Lower lobe of right lung (tissue), 2 donors: Measurements from ENCODE around the gene CAMK2A. TPM values are rescaled to one million over a fixed set of nuclear protein-coding genes. Genes with fewer than 3 reads are reported as not detected.

Experiments used
- ATAC-seq, 2 donors: fragments of 200-7000 bp; cut with Tn5 transposase; one replicate each; pipeline ENCODE4 v1.9.1; 2020 to 2022; ENCODE audit warnings: mild to moderate bottlenecking in 2 of 2, moderate library complexity in 2 of 2
- DNase-seq: peaks from one replicate; pipeline ENCODE4 v3.0.0-alpha.2; 2020
- H3K27ac ChIP-seq: fragments of 200-600 bp; one replicate; pipeline ENCODE4 v1.8.0; 2022
- H3K27me3 ChIP-seq: fragments of 200-600 bp; one replicate; pipeline ENCODE4 v1.8.0; 2022; ENCODE audit warnings: low read depth
- H3K36me3 ChIP-seq: fragments of 200-600 bp; one replicate; pipeline ENCODE4 v1.8.0; 2022; ENCODE audit warnings: mild to moderate bottlenecking
- H3K4me1 ChIP-seq: fragments of 200-600 bp; one replicate; pipeline ENCODE4 v1.8.0; 2022
- H3K4me3 ChIP-seq: fragments of 200-600 bp; one replicate; pipeline ENCODE4 v1.8.0; 2022; ENCODE audit warnings: mild to moderate bottlenecking
- H3K9me3 ChIP-seq: fragments of 200-600 bp; one replicate; pipeline ENCODE4 v1.8.0; 2022
- intact Hi-C: fragments of 100-400 bp; cut with DNase I; formaldehyde crosslinking; loops from one replicate; pipeline ENCODE4 v1.11.0; 2022
- total RNA-seq: library from RNA; stranded (reverse); fragmentation: NEBNext Ultra II Directional; extraction: Animal tissue kit (Norgen Biotek cat#: 25700); gene quantifications from one replicate; pipeline ENCODE4 v1.2.1, GENCODE V29; 2021
- TF ChIP-seq, protein P1 (sequence below): fragments of 200-600 bp; IDR thresholded peaks from one replicate; pipeline ENCODE4 v1.8.0; 2022; ENCODE audit warnings: antibody characterized with exemption, mild to moderate bottlenecking
- donor health status: DM: no; HTN: yes; CAD: no; lungs with severe emphysema.

Gene CAMK2A
- total RNA-seq, 1 donor from 2014 or later, result 1.3 TPM

DNA sequence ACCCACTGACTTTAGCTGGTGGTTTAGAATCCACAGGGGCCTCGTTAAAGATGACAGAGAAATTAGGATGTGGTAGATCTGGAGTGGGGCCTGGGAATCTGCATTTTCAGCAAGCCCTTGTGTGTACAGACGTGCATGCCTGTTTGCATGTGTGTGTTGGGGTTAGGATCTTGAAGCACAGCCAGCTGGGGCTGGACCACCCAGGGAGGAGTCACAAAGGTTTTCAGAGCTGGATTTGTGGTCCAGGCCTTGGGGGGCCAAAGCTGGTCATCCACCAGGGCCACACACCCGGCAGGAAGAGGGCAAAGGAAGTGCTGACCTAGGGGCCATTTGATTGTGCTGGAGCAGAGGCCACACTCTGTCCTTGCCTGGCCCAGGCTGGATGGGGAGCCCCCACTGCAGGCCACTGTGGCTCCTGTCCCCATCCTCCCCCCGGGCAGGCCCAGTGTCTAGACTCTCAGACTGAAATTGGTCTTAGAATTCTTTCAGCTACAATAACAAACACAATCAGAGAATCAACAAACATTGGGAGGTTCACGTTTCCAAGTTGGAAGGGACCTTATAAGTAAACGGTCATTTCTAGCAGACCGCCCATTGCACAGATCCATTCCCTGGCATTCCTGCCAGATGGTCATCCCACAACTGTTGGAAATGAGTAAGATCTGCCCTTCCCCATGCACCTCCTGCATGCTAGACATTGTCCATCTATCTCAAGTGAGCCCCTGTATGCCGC is 112.7 kb downstream of the CAMK2A start:
- no peaks in the 10 kb centered on the region for H3K9me3 ChIP-seq
- ATAC-seq (no peak), DNase-seq (no peak)
- peaks cover 12% of the 10 kb centered on the region for H3K4me1 ChIP-seq
- intact Hi-C loops, result no loop called here
- no peak overlapping the region for H3K27ac ChIP-seq
- no peaks in the 10 kb centered on the region for H3K36me3 ChIP-seq
- H3K4me3 ChIP-seq, result no peak overlapping the region
- TF ChIP-seq, protein P1, sequence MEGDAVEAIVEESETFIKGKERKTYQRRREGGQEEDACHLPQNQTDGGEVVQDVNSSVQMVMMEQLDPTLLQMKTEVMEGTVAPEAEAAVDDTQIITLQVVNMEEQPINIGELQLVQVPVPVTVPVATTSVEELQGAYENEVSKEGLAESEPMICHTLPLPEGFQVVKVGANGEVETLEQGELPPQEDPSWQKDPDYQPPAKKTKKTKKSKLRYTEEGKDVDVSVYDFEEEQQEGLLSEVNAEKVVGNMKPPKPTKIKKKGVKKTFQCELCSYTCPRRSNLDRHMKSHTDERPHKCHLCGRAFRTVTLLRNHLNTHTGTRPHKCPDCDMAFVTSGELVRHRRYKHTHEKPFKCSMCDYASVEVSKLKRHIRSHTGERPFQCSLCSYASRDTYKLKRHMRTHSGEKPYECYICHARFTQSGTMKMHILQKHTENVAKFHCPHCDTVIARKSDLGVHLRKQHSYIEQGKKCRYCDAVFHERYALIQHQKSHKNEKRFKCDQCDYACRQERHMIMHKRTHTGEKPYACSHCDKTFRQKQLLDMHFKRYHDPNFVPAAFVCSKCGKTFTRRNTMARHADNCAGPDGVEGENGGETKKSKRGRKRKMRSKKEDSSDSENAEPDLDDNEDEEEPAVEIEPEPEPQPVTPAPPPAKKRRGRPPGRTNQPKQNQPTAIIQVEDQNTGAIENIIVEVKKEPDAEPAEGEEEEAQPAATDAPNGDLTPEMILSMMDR, result no peak
- H3K27me3 ChIP-seq, result no peaks in the 10 kb centered on the region

DNA sequence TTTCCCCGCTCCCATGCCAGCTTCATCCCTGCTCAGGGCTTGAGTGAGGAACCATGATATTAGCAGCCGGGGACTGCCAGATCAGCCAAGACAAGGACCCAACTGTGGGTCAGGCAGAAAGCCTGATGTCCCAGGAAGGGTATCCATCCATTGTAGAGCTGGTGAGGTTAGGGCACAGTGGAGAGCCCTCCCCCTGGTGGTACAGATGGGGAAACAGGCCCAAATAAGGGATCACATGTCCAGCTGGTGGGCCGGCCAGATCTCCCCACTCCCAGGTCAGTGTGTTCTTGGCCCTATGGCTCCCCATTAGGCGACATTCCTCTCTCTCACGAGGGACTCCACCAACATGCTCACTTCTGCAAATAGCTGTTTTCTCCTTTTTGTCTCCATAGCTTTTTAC is 114.0 kb downstream of the CAMK2A start:
- intact Hi-C loops, result no loop called here
- no peak for DNase-seq
- Histone ChIP-seq H3K4me3 (no peak overlapping the region), H3K4me1 (peaks cover 2% of the 10 kb centered on the region), H3K9me3 (no peaks in the 10 kb centered on the region), H3K27ac (no peak overlapping the region), H3K27me3 (no peaks in the 10 kb centered on the region), H3K36me3 (no peaks in the 10 kb centered on the region)
- TF ChIP-seq, protein P1, result peak; percentile 27
- ATAC-seq, result no peak

DNA sequence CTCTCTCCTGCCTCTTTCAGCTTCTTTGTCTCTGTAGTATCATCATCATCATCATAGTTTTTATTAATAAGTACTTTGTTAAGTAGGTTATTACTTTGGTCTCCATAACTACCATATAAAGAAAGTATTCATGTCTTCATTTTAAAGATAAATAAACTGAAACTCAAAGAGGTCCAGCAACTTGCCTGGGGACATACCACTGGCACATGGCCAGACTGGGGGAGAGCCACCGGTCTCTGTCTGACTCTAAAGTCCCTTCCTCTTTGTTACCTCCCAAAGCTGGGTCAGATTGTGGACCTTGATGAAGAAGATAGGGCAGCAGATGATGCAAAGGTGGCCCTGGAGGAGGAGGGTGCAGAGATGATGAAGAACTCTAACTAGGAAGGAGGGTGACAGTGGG is 114.5 kb downstream of the CAMK2A start:
- Histone ChIP-seq H3K27ac (no peak overlapping the region), H3K9me3 (no peaks in the 10 kb centered on the region), H3K36me3 (no peaks in the 10 kb centered on the region), H3K4me1 (no peaks in the 10 kb centered on the region), H3K4me3 (no peak overlapping the region), H3K27me3 (no peaks in the 10 kb centered on the region)
- no peak for DNase-seq
- no peak for ATAC-seq
- TF ChIP-seq, protein P1, result no peak
- intact Hi-C loops, result no loop called here

DNA sequence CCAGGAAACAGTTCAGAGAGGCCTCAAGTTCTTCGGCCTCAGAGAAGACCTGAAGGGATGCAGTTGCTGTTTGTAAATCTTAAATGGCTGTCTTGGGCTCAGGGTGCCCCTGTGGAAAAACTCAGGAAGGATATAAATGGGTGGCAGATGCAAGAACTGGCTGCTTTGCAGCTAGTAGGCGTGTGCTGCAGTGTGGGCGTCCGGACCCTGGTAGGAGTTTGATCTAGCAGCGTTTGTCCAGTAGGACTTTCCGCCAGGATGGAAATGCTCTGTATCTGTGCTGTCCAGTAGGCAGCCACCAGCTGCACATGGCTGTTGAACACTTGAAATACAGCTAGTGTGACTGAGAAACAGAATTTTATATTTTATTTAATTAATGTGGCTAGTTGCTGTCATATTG is 115.3 kb downstream of the CAMK2A start:
- H3K9me3 ChIP-seq, result no peaks in the 10 kb centered on the region
- intact Hi-C loops, result no loop called here
- DNase-seq, result no peak
- no peak overlapping the region for H3K4me3 ChIP-seq
- H3K27me3 ChIP-seq, result peaks cover 4% of the 10 kb centered on the region
- no peak for ATAC-seq
- TF ChIP-seq, protein P1, result no peak
- H3K27ac ChIP-seq, result no peak overlapping the region
- H3K36me3 ChIP-seq, result no peaks in the 10 kb centered on the region
- H3K4me1 ChIP-seq, result no peaks in the 10 kb centered on the region

DNA sequence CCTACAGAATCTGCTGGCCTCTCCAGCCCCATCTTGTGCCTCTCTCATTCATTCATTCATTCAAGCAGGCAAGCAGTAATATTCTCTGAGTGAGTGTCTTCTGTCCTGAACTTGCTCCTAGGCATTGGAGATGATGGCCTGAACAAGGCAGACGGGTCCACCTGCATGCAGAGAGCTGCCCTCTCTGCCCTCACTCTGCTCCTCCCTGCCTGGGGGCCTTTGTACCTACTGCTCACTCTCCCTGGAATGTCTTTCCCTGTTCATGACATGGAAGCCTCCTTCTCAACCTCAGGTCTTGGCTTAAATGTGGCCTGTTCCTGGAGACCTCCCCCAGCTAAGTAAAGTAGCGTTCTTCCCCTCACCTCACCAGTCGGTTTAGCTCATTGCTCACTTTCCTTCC is 116.4 kb downstream of the CAMK2A start:
- no peak overlapping the region for H3K4me3 ChIP-seq
- no peaks in the 10 kb centered on the region for H3K36me3 ChIP-seq
- DNase-seq (no peak), ATAC-seq (no peak)
- intact Hi-C loops, result no loop called here
- peaks cover 6% of the 10 kb centered on the region for H3K27me3 ChIP-seq
- H3K9me3 ChIP-seq, result no peaks in the 10 kb centered on the region
- TF ChIP-seq, protein P1, result no peak
- no peak overlapping the region for H3K27ac ChIP-seq
- H3K4me1 ChIP-seq, result no peaks in the 10 kb centered on the region
